GM10248 (cell line): ENCODE data around the gene RNF25.

Source experiments
- CTCF ChIA-PET: fragments of 300-600 bp; sonication (Branson Sonifier 250); formaldehyde crosslinking; extraction: SDS; loops from one replicate; lab custom pipeline; 2021; ENCODE audit warnings: antibody characterized with exemption; lab: Yijun Ruan, JAX
- POLR2A ChIA-PET: fragments of 350-650 bp; sonication (Branson Sonifier 250); formaldehyde crosslinking; extraction: SDS; loops from one replicate; lab custom pipeline; 2020; ENCODE audit warnings: antibody characterized with exemption; lab: Yijun Ruan, JAX
- DNase-seq: peaks from one replicate; pipeline ENCODE4 v3.0.0; 2012; ENCODE audit errors: extremely low spot score
- TF ChIP-seq, protein P1 (sequence below): IDR thresholded peaks from 2 replicates; pipeline ENCODE4 v1.5.1; 2012; ENCODE audit warnings: mild to moderate bottlenecking, low read depth; ENCODE audit errors: extremely low read depth, missing control alignments, control extremely low read depth

RNF25 gene

DNA sequence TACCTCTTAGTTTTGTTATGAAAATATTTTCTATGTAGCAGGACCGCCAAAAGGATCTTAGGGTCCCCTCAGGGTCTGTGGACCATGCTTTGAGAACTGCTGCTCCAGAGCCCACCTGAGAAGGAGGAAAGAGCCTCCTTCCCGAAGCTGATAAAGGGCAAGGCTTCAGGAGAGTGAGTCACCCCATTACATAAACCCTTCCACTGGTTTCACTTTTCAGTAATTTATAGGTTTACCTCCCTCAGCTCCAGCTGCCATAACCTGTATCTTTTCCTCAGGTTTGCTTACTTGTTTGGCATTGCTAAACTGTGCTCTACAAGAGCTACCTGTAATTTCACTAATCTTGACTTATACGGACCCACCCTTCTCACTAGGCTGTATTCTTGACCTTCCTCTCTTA is 45.5 kb upstream of the RNF25 start:
- CTCF ChIA-PET, result interaction anchor here (1.0 to 1.3 kb wide), 2 partner anchors 10 to 130 kb away, joined by 3 read pairs; no protein-coding TSS in a partner anchor
- DNase-seq, result no peak
- TF ChIP-seq, protein P1, sequence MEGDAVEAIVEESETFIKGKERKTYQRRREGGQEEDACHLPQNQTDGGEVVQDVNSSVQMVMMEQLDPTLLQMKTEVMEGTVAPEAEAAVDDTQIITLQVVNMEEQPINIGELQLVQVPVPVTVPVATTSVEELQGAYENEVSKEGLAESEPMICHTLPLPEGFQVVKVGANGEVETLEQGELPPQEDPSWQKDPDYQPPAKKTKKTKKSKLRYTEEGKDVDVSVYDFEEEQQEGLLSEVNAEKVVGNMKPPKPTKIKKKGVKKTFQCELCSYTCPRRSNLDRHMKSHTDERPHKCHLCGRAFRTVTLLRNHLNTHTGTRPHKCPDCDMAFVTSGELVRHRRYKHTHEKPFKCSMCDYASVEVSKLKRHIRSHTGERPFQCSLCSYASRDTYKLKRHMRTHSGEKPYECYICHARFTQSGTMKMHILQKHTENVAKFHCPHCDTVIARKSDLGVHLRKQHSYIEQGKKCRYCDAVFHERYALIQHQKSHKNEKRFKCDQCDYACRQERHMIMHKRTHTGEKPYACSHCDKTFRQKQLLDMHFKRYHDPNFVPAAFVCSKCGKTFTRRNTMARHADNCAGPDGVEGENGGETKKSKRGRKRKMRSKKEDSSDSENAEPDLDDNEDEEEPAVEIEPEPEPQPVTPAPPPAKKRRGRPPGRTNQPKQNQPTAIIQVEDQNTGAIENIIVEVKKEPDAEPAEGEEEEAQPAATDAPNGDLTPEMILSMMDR, result no peak
- POLR2A ChIA-PET, result no interaction called here

DNA sequence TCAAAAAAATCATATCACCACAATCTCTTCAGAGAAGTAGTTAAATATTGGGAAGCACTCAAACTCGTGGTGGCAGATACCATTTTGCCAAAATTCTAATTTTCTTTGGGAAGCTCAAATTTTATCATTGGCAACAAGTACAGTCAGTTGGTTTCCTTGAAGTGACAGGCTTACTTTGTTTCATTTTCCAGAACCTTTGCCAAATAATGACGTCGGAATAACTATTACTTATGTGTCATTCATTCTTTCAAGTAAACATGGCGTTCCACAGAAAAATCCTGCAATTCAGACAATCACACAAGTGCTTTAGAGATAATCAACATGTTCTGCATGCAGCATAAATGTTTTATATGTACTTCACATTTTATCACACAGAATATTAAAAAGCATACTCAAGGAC is 44.3 kb upstream of the RNF25 start:
- CTCF ChIA-PET, result no interaction called here
- no peak for DNase-seq
- TF ChIP-seq, protein P1, result no peak
- POLR2A ChIA-PET, result no interaction called here

DNA sequence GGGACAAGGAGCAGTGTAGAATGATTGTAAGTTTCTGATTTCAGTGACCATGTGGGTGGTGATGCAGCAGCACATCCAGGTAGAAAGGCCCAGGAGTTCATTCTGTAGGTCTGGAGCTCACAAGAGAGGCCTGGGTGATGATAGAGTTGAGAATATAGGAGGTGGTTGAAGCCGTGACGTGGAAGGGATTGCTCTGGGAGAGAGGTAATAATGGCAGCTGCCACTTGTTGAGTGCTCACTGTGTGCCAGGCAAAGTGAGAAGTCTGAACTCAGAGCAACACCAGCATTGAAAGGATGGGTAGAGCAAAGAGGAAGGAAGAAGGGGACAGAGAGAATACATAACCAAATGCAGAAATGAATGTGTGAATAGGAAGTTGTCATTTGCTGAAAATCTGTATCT is 42.1 kb upstream of the RNF25 start:
- ChIA-PET POLR2A (interaction anchor here (0.7 kb wide), 1 partner anchor 15 kb away, joined by 3 read pairs; no protein-coding TSS in a partner anchor), CTCF (interaction anchor here (1.1 to 1.6 kb wide), 3 partner anchors 12 to 134 kb away, joined by 3 to 5 read pairs (median 3); no protein-coding TSS in a partner anchor)
- DNase-seq, result no peak
- TF ChIP-seq, protein P1, result no peak

DNA sequence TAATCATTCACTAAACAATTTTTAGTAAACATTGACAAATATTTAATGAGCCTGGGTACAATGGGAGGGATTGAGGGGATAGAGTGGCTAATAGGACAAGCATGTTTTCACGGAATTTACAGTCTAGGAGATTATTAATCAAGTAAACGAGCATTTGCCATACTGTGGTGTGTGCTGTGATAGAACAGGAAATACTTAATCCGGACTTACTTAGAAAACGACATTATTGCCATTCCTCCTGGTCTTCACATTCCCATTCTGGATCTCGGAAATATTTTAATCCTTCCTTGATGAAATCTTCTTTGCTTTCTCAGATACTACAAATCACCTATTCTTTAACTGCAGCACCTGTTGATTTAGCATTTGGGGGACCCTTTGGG is 39.7 kb upstream of the RNF25 start:
- DNase-seq, result no peak
- POLR2A ChIA-PET, result no interaction called here
- CTCF ChIA-PET, result interaction anchor here (0.9 to 3.0 kb wide), 12 partner anchors 10 to 137 kb away, joined by 3 to 39 read pairs (median 4); partner anchors contain the start of genes BCS1L and ZNF142
- TF ChIP-seq, protein P1, result no peak

DNA sequence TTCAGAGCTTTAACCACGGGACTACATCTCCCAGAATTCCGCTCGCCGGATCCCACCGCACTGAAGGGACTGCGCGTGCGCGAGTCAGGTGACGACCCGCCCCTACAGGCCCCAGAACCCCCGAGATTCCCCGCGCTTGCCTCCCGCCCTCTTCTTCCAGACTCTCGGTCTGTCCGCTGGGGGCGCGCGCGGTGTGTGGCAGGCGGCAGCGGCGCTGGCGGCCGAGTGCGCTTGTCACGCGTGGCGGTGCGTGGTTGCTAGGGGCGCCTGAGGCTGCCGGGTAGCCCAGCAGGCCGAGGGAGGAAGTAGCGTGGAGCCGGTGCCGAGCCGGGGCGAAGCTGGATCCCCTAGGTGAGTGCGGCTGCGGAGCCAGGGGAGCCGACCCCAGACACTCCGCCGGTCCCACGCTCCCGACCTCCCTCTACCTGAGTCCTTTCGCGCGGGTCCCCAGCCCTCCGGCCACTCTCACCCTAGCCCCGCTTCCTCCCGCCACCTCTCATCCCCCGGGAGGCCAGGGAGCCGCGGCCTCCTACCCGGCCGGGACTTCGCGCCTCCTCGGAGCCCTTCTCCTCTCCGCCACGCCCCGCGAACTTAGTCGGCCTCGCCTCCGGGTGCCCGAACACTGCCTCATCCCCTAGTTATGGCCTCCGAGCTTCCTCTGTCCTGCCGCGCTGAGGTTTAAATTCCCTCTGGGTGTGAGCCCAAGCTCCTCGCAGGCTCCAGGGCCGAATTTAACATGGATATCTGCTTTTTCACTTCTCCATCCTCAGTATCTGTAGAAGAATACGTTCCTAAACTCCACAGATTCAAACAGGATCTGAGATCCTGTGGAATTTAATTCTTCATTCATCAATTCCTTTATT is 39.1 kb upstream of the RNF25 start, which contains the start of gene TTLL4:
TTLL4 (plus strand) TSS at position 149 of the 863 bp plus-strand sequence. CDS start 26,842 bp downstream, outside the sequence.
- ChIA-PET CTCF (interaction anchor here (0.6 to 3.0 kb wide), 31 partner anchors 9 to 468 kb away, joined by 3 to 39 read pairs (median 4); partner anchors contain the start of genes BCS1L, RNF25, STK36 and ZNF142), POLR2A (no interaction called here)
- TF ChIP-seq, protein P1, result peak; percentile 93
- DNase-seq, result peak; percentile 99

DNA sequence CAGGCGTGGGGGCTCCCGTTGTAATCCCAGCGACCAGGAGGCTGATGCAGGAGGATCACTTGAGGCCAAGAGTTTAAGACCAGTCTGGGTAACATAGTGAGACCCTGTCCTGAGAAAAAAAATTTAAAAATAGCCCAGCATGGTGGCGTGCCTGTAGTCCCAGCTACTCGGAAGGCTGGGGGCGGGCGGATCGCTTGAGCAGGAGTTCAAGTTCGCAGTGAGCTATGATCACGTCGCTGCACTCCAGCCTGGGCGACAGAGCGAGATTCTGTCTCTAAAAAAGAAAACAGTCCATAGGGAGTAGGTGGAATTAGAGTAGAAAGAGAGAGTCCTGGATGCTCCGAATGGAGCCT is 38.5 kb upstream of the RNF25 start:
- no peak for DNase-seq
- POLR2A ChIA-PET, result no interaction called here
- CTCF ChIA-PET, result interaction anchor here (0.6 to 3.0 kb wide), 25 partner anchors 8 to 469 kb away, joined by 3 to 39 read pairs (median 5); partner anchors contain the start of genes BCS1L, RNF25, STK36 and ZNF142
- TF ChIP-seq, protein P1, result no peak
